ENCODE measurements around the gene MMP25. TPM values are rescaled to one million over a fixed set of nuclear protein-coding genes. Genes with fewer than 3 reads are reported as not detected.

MMP25 gene
- total and polyA plus RNA-seq, 10 of the 15 experiments (the other 5 are each of a cell fraction or from before 2014, with no cell fraction given), result 0.03 to 0.36 (median 0.13) TPM; not detected in 1

- TF ChIP-seq E2F8 (IDR thresholded peaks at IDR 0.05; ENCODE audit: low read depth, partially characterized antibody) (no peak), MYB (IDR thresholded peaks at IDR 0.05; ENCODE audit: borderline replicate concordance, low read depth, low read length) (no peak), IKZF1 (conservative IDR thresholded peaks at IDR 0.05) (0 out of 2 replicates have a peak, but pooled peaks have one; percentile 25), BACH1 (IDR thresholded peaks at IDR 0.05; ENCODE audit: borderline replicate concordance) (no peak), HDAC6 (IDR thresholded peaks at IDR 0.05; ENCODE audit: unreplicated experiment) (no peak), CTCF (IDR thresholded peaks at IDR 0.05 in 2 of 3, conservative IDR thresholded peaks at IDR 0.05 in 1 of 3; ENCODE audit: control insufficient read depth in 2 of 3, extremely low read depth in 1 of 3, insufficient read depth in 1 of 3, low read depth in 3 of 3, low read length in 3 of 3) (peak; percentile 23 to 40 (median 38); a peak in 4 of 6 replicates), REST (IDR thresholded peaks at IDR 0.05; ENCODE audit: low read depth, low read length) (peak; percentile 54; the same call in 1 of the 2 replicates), E2F4 (IDR thresholded peaks at IDR 0.05; ENCODE audit: low read depth, low read length) (no peak), RAD21 (IDR thresholded peaks at IDR 0.05; ENCODE audit: insufficient read depth, low read depth, low read length) (0 out of 2 replicates have a peak, but pooled peaks have one; percentile 26), NFIC (IDR thresholded peaks at IDR 0.05; ENCODE audit: low read depth, low read length) (no peak), DPF2 (IDR thresholded peaks at IDR 0.05) (no peak), JUND (IDR thresholded peaks at IDR 0.05; ENCODE audit: low read depth, low read length) (no peak), RAD51 (IDR thresholded peaks at IDR 0.05) (no peak), RCOR1 (conservative IDR thresholded peaks at IDR 0.05; ENCODE audit: low read depth, low read length) (no peak), SMARCA5 (IDR thresholded peaks at IDR 0.05) (no peak), RELA (IDR thresholded peaks at IDR 0.05; ENCODE audit: borderline replicate concordance, partially characterized antibody) (no peak)
Observed at GRCh38 chr16:3087243-3088235, 41.2 kb downstream of the MMP25 start (continued).
